Transverse colon (tissue), 3 donors: ENCODE results near the gene BRI3.

Experiments used
- EP300 ChIP-seq: sonication (generic); formaldehyde crosslinking; IDR thresholded peaks from one replicate; pipeline ENCODE4 v1.6.1; 2017; ENCODE audit warnings: antibody characterized with exemption, low read depth
- POLR2A ChIP-seq: fragments of 450-650 bp; IDR thresholded peaks from one replicate; pipeline ENCODE4 v1.6.1; 2016; ENCODE audit warnings: antibody characterized with exemption, mild to moderate bottlenecking, moderate library complexity
- TF ChIP-seq, protein P1 (sequence below), 5 experiments: fragments of 200-600 bp in 3 of 5; fragments of 450-650 bp in 2 of 5; sonication (generic) in 3 of 5; IDR thresholded peaks; 1 replicate in 2 of 5; 2 replicates in 3 of 5; pipeline ENCODE4 v1.5.1; 2016 to 2017; ENCODE audit warnings: antibody characterized with exemption in 5 of 5, inconsistent platforms in 3 of 5, mild to moderate bottlenecking in 2 of 5, moderate library complexity in 1 of 5

- TF ChIP-seq EP300 (no peak), POLR2A (no peak)
- TF ChIP-seq, protein P1, sequence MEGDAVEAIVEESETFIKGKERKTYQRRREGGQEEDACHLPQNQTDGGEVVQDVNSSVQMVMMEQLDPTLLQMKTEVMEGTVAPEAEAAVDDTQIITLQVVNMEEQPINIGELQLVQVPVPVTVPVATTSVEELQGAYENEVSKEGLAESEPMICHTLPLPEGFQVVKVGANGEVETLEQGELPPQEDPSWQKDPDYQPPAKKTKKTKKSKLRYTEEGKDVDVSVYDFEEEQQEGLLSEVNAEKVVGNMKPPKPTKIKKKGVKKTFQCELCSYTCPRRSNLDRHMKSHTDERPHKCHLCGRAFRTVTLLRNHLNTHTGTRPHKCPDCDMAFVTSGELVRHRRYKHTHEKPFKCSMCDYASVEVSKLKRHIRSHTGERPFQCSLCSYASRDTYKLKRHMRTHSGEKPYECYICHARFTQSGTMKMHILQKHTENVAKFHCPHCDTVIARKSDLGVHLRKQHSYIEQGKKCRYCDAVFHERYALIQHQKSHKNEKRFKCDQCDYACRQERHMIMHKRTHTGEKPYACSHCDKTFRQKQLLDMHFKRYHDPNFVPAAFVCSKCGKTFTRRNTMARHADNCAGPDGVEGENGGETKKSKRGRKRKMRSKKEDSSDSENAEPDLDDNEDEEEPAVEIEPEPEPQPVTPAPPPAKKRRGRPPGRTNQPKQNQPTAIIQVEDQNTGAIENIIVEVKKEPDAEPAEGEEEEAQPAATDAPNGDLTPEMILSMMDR (IDR thresholded peaks at IDR 0.05) = no peak
Measured at GRCh38 chr7:98296833-98297232, 15.3 kb downstream of the BRI3 start.
